ENCODE measurements around the gene DPH1.
A peak's percentile ranks its signal among the peaks of the same experiment; 100 is the strongest.

Gene DPH1

GRCh38 chr17:1995907-1996799, 33.8 kb upstream of the DPH1 start:
- no peak overlapping the region for H3K9ac ChIP-seq (ENCODE audit: low read length)
- H3K27me3 ChIP-seq (ENCODE audit: control insufficient read depth in 1 of 2, insufficient read depth in 2 of 2, low read length in 2 of 2) = no peaks in the 10 kb centered on the region

GRCh38 chr17:1996800-1997288, 33.1 kb upstream of the DPH1 start:
- H3K4me3 ChIP-seq (ENCODE audit: low read depth in 1 of 2, low read length in 2 of 2) = no peak overlapping the region
- no peak overlapping the region for H3K27ac ChIP-seq (ENCODE audit: low read depth, low read length)
- no peaks in the 10 kb centered on the region for H3K27me3 ChIP-seq (ENCODE audit: control insufficient read depth in 1 of 2, insufficient read depth in 2 of 2, low read length in 2 of 2)
- H3K9me3 ChIP-seq (ENCODE audit: low read length) = no peaks in the 10 kb centered on the region
- H3K36me3 ChIP-seq (ENCODE audit: insufficient read depth, low read length) = no peaks in the 10 kb centered on the region
- H3K4me1 ChIP-seq (ENCODE audit: insufficient read depth, low read length) = peaks cover 15% of the 10 kb centered on the region
- no peak overlapping the region for H3K9ac ChIP-seq (ENCODE audit: low read length)

More at GRCh38 chr17:1995907-1996799, 33.8 kb upstream of the DPH1 start:
- no peaks in the 10 kb centered on the region for H3K9me3 ChIP-seq (ENCODE audit: low read length)
- no peak overlapping the region for H3K27ac ChIP-seq (ENCODE audit: low read depth, low read length)
- no peaks in the 10 kb centered on the region for H3K36me3 ChIP-seq (ENCODE audit: insufficient read depth, low read length)
- no peak overlapping the region for H3K4me3 ChIP-seq (ENCODE audit: low read depth in 1 of 2, low read length in 2 of 2)
- peaks cover 15% of the 10 kb centered on the region for H3K4me1 ChIP-seq (ENCODE audit: insufficient read depth, low read length)

GRCh38 chr17:1997289-1997926, 32.5 kb upstream of the DPH1 start:
- Histone ChIP-seq H3K27ac (ENCODE audit: low read depth, low read length) (no peak overlapping the region), H3K9ac (ENCODE audit: low read length) (no peak overlapping the region), H3K4me1 (ENCODE audit: insufficient read depth, low read length) (peaks cover 15% of the 10 kb centered on the region), H3K4me3 (ENCODE audit: low read depth in 1 of 2, low read length in 2 of 2) (peak overlapping the region in 1 of 2 donors; percentile 18), H3K9me3 (ENCODE audit: low read length) (no peaks in the 10 kb centered on the region), H3K36me3 (ENCODE audit: insufficient read depth, low read length) (no peaks in the 10 kb centered on the region), H3K27me3 (ENCODE audit: control insufficient read depth in 1 of 2, insufficient read depth in 2 of 2, low read length in 2 of 2) (no peaks in the 10 kb centered on the region)

GRCh38 chr17:1997927-1998742, 31.8 kb upstream of the DPH1 start:
- H3K27ac ChIP-seq (ENCODE audit: low read depth, low read length) = no peak overlapping the region
- no peaks in the 10 kb centered on the region for H3K9me3 ChIP-seq (ENCODE audit: low read length)
- H3K36me3 ChIP-seq (ENCODE audit: insufficient read depth, low read length) = no peaks in the 10 kb centered on the region
- no peak overlapping the region for H3K9ac ChIP-seq (ENCODE audit: low read length)
- no peaks in the 10 kb centered on the region for H3K27me3 ChIP-seq (ENCODE audit: control insufficient read depth in 1 of 2, insufficient read depth in 2 of 2, low read length in 2 of 2)
- H3K4me1 ChIP-seq (ENCODE audit: insufficient read depth, low read length) = peaks cover 15% of the 10 kb centered on the region
- peak overlapping the region; percentile 27 to 50 for H3K4me3 ChIP-seq (ENCODE audit: low read depth in 1 of 2, low read length in 2 of 2)

GRCh38 chr17:1999557-2000251, 30.2 kb upstream of the DPH1 start:
- H3K4me3 ChIP-seq (ENCODE audit: low read depth in 1 of 2, low read length in 2 of 2) = peak overlapping the region in 1 of 2 donors; percentile 20
- H3K9ac ChIP-seq (ENCODE audit: low read length) = no peak overlapping the region
- no peaks in the 10 kb centered on the region for H3K36me3 ChIP-seq (ENCODE audit: insufficient read depth, low read length)
- peak overlapping the region; percentile 74 for H3K27ac ChIP-seq (ENCODE audit: low read depth, low read length)
- H3K4me1 ChIP-seq (ENCODE audit: insufficient read depth, low read length) = peaks cover 15% of the 10 kb centered on the region
- H3K27me3 ChIP-seq (ENCODE audit: control insufficient read depth in 1 of 2, insufficient read depth in 2 of 2, low read length in 2 of 2) = no peaks in the 10 kb centered on the region
- H3K9me3 ChIP-seq (ENCODE audit: low read length) = no peaks in the 10 kb centered on the region

- Histone ChIP-seq H3K4me1 (ENCODE audit: insufficient read depth, low read length) (peaks cover 10% of the 10 kb centered on the region), H3K9ac (ENCODE audit: low read length) (no peak overlapping the region), H3K36me3 (ENCODE audit: insufficient read depth, low read length) (no peaks in the 10 kb centered on the region), H3K27ac (ENCODE audit: low read depth, low read length) (no peak overlapping the region), H3K4me3 (ENCODE audit: low read depth in 1 of 2, low read length in 2 of 2) (no peak overlapping the region), H3K27me3 (ENCODE audit: control insufficient read depth in 1 of 2, insufficient read depth in 2 of 2, low read length in 2 of 2) (no peaks in the 10 kb centered on the region), H3K9me3 (ENCODE audit: low read length) (no peaks in the 10 kb centered on the region)
Observed at GRCh38 chr17:2002767-2003329, 27.1 kb upstream of the DPH1 start.

GRCh38 chr17:2003525-2003924, 26.4 kb upstream of the DPH1 start:
- no peaks in the 10 kb centered on the region for H3K9me3 ChIP-seq (ENCODE audit: low read length)
- H3K36me3 ChIP-seq (ENCODE audit: insufficient read depth, low read length) = no peaks in the 10 kb centered on the region
- H3K4me3 ChIP-seq (ENCODE audit: low read depth in 1 of 2, low read length in 2 of 2) = no peak overlapping the region
- H3K27ac ChIP-seq (ENCODE audit: low read depth, low read length) = no peak overlapping the region
- no peak overlapping the region for H3K9ac ChIP-seq (ENCODE audit: low read length)
- H3K4me1 ChIP-seq (ENCODE audit: insufficient read depth, low read length) = peaks cover 10% of the 10 kb centered on the region
- H3K27me3 ChIP-seq (ENCODE audit: control insufficient read depth in 1 of 2, insufficient read depth in 2 of 2, low read length in 2 of 2) = no peaks in the 10 kb centered on the region

- H3K36me3 ChIP-seq (ENCODE audit: insufficient read depth, low read length) = no peaks in the 10 kb centered on the region
- H3K27me3 ChIP-seq (ENCODE audit: control insufficient read depth in 1 of 2, insufficient read depth in 2 of 2, low read length in 2 of 2) = no peaks in the 10 kb centered on the region
- H3K4me3 ChIP-seq (ENCODE audit: low read depth in 1 of 2, low read length in 2 of 2) = no peak overlapping the region
Observed at GRCh38 chr17:2004435-2004952, 25.5 kb upstream of the DPH1 start.

GRCh38 chr17:2008332-2009126, 21.4 kb upstream of the DPH1 start:
- Histone ChIP-seq H3K36me3 (ENCODE audit: insufficient read depth, low read length) (no peaks in the 10 kb centered on the region), H3K9ac (ENCODE audit: low read length) (no peak overlapping the region), H3K27me3 (ENCODE audit: control insufficient read depth in 1 of 2, insufficient read depth in 2 of 2, low read length in 2 of 2) (no peaks in the 10 kb centered on the region), H3K4me1 (ENCODE audit: insufficient read depth, low read length) (no peaks in the 10 kb centered on the region), H3K27ac (ENCODE audit: low read depth, low read length) (no peak overlapping the region), H3K4me3 (ENCODE audit: low read depth in 1 of 2, low read length in 2 of 2) (no peak overlapping the region), H3K9me3 (ENCODE audit: low read length) (no peaks in the 10 kb centered on the region)

More at GRCh38 chr17:2004435-2004952, 25.5 kb upstream of the DPH1 start:
- H3K4me1 ChIP-seq (ENCODE audit: insufficient read depth, low read length) = peaks cover 7% of the 10 kb centered on the region
- no peak overlapping the region for H3K9ac ChIP-seq (ENCODE audit: low read length)
- no peaks in the 10 kb centered on the region for H3K9me3 ChIP-seq (ENCODE audit: low read length)
- no peak overlapping the region for H3K27ac ChIP-seq (ENCODE audit: low read depth, low read length)

GRCh38 chr17:2009737-2010136, 20.2 kb upstream of the DPH1 start:
- H3K9me3 ChIP-seq (ENCODE audit: low read length) = no peaks in the 10 kb centered on the region
- no peaks in the 10 kb centered on the region for H3K4me1 ChIP-seq (ENCODE audit: insufficient read depth, low read length)
- H3K4me3 ChIP-seq (ENCODE audit: low read depth in 1 of 2, low read length in 2 of 2) = no peak overlapping the region
- H3K27me3 ChIP-seq (ENCODE audit: control insufficient read depth in 1 of 2, insufficient read depth in 2 of 2, low read length in 2 of 2) = no peaks in the 10 kb centered on the region
- no peak overlapping the region for H3K27ac ChIP-seq (ENCODE audit: low read depth, low read length)
- H3K9ac ChIP-seq (ENCODE audit: low read length) = no peak overlapping the region
- H3K36me3 ChIP-seq (ENCODE audit: insufficient read depth, low read length) = no peaks in the 10 kb centered on the region
